Stimulated activated CD4-positive, alpha-beta T cell treated with anti-CD3 and anti-CD28 coated beads, Interleukin-4, amount 100 ng/mL, for 24 hours (primary cell): ENCODE measurements around the gene CELF3.

Experiments
- DNase-seq: peaks from one replicate; pipeline ENCODE4 v3.0.0-alpha.2; 2020

Gene CELF3

GRCh38 chr1:151720554-151720953 is 4.0 kb upstream of the CELF3 start:
- DNase-seq = no peak

- DNase-seq = no peak
Observed at GRCh38 chr1:151720125-151720524, 3.5 kb upstream of the CELF3 start.

- DNase-seq = no peak
Observed at GRCh38 chr1:151718666-151719065, 2.1 kb upstream of the CELF3 start.

GRCh38 chr1:151718011-151718431 is 1.4 kb upstream of the CELF3 start:
- DNase-seq = no peak

- DNase-seq = no peak
Observed at GRCh38 chr1:151716405-151716762, 219 bp downstream of the CELF3 start.

GRCh38 chr1:151715726-151716404 is 738 bp downstream of the CELF3 start:
- no peak for DNase-seq

- DNase-seq = no peak
Observed at GRCh38 chr1:151714820-151715725, 1.5 kb downstream of the CELF3 start.

- DNase-seq = no peak
Observed at GRCh38 chr1:151713874-151714273, 2.7 kb downstream of the CELF3 start.

- DNase-seq = no peak
Observed at GRCh38 chr1:151713044-151713443, 3.6 kb downstream of the CELF3 start.

- no peak for DNase-seq
Observed at GRCh38 chr1:151711951-151712350, 4.7 kb downstream of the CELF3 start.

GRCh38 chr1:151711044-151711800 is 5.4 kb downstream of the CELF3 start:
- no peak for DNase-seq

GRCh38 chr1:151710187-151710840 is 6.3 kb downstream of the CELF3 start:
- peak; percentile 36 for DNase-seq

- DNase-seq = no peak
Observed at GRCh38 chr1:151708891-151709290, 7.7 kb downstream of the CELF3 start.

- no peak for DNase-seq
Observed at GRCh38 chr1:151707541-151708065, 9.0 kb downstream of the CELF3 start.

GRCh38 chr1:151706464-151707415 is 9.9 kb downstream of the CELF3 start:
- DNase-seq = no peak

GRCh38 chr1:151705753-151706463 is 10.7 kb downstream of the CELF3 start:
- DNase-seq = no peak

GRCh38 chr1:151705146-151705545 is 11.5 kb downstream of the CELF3 start:
- no peak for DNase-seq

- DNase-seq = no peak
Observed at GRCh38 chr1:151704246-151704645, 12.4 kb downstream of the CELF3 start.

GRCh38 chr1:151703813-151704212 is 12.8 kb downstream of the CELF3 start:
- no peak for DNase-seq

- DNase-seq = no peak
Observed at GRCh38 chr1:151702936-151703335, 13.7 kb downstream of the CELF3 start.

- DNase-seq = no peak
Observed at GRCh38 chr1:151701515-151701914, 15.1 kb downstream of the CELF3 start.
